ENCODE data around the gene ALK. TPM values are rescaled to one million over a fixed set of nuclear protein-coding genes. Genes with fewer than 3 reads are reported as not detected.

Gene ALK
- total RNA-seq, 3 donors from 2014 or later, result 0.07 to 2.4 (median 0.09) TPM

- H3K4me3 ChIP-seq, result no peak overlapping the region
- no peak for ATAC-seq
- DNase-seq, result no peak
- intact Hi-C loops (cut with DNase I, micrococcal nuclease), result no loop called here
- H3K9me3 ChIP-seq, result no peaks in the 10 kb centered on the region
- no peaks in the 10 kb centered on the region for H3K4me1 ChIP-seq (ENCODE audit: low read depth)
- TF ChIP-seq CTCF (IDR thresholded peaks at IDR 0.05), result no peak
- no peaks in the 10 kb centered on the region for H3K36me3 ChIP-seq (ENCODE audit: low read depth)
These were observed 133.6 kb downstream of the ALK start for GRCh38 chr2:29787473-29788465.

- ATAC-seq (peak; percentile 47), DNase-seq (peak in 1 of 3 donors; percentile 25)
- H3K9me3 ChIP-seq, result no peaks in the 10 kb centered on the region
These were observed 135.0 kb downstream of the ALK start for GRCh38 chr2:29786361-29786760.

GRCh38 chr2:29783666-29784065, 137.7 kb downstream of the ALK start:
- Histone ChIP-seq H3K36me3 (ENCODE audit: low read depth) (no peaks in the 10 kb centered on the region), H3K9me3 (no peaks in the 10 kb centered on the region), H3K4me3 (no peak overlapping the region), H3K4me1 (ENCODE audit: low read depth) (no peaks in the 10 kb centered on the region)
- intact Hi-C loops (cut with DNase I, micrococcal nuclease), result no loop called here
- no peak for ATAC-seq
- no peak for DNase-seq
- TF ChIP-seq CTCF (IDR thresholded peaks at IDR 0.05), result no peak

More at GRCh38 chr2:29786361-29786760, 135.0 kb downstream of the ALK start:
- Histone ChIP-seq H3K36me3 (ENCODE audit: low read depth) (no peaks in the 10 kb centered on the region), H3K4me1 (ENCODE audit: low read depth) (no peaks in the 10 kb centered on the region), H3K4me3 (no peak overlapping the region)
- no peak for TF ChIP-seq CTCF (IDR thresholded peaks at IDR 0.05)
- intact Hi-C loops (cut with DNase I, micrococcal nuclease), result no loop called here

- H3K4me3 ChIP-seq, result no peak overlapping the region
- no peaks in the 10 kb centered on the region for H3K36me3 ChIP-seq (ENCODE audit: low read depth)
- intact Hi-C loops (cut with DNase I, micrococcal nuclease), result no loop called here
- no peak for DNase-seq
- H3K9me3 ChIP-seq, result no peaks in the 10 kb centered on the region
- H3K4me1 ChIP-seq (ENCODE audit: low read depth), result no peaks in the 10 kb centered on the region
- no peak for TF ChIP-seq CTCF (IDR thresholded peaks at IDR 0.05)
- ATAC-seq, result no peak
These were observed 138.6 kb downstream of the ALK start for GRCh38 chr2:29782549-29783458.

GRCh38 chr2:29782087-29782486, 139.3 kb downstream of the ALK start:
- H3K36me3 ChIP-seq (ENCODE audit: low read depth), result no peaks in the 10 kb centered on the region
- DNase-seq (no peak), ATAC-seq (no peak)
- no peak overlapping the region for H3K4me3 ChIP-seq
- H3K4me1 ChIP-seq (ENCODE audit: low read depth), result no peaks in the 10 kb centered on the region
- no peak for TF ChIP-seq CTCF (IDR thresholded peaks at IDR 0.05)
- no peaks in the 10 kb centered on the region for H3K9me3 ChIP-seq
- intact Hi-C loops (cut with DNase I, micrococcal nuclease), result no loop called here

Data from mucosa of descending colon (tissue), 3 donors.